Measurements from ENCODE around the gene CBX5. TPM values are rescaled to one million over a fixed set of nuclear protein-coding genes. Genes with fewer than 3 reads are reported as not detected.

Gene CBX5
- total RNA-seq, 4 donors from 2014 or later = 20.5 to 133 (median 50.1) TPM

DNA sequence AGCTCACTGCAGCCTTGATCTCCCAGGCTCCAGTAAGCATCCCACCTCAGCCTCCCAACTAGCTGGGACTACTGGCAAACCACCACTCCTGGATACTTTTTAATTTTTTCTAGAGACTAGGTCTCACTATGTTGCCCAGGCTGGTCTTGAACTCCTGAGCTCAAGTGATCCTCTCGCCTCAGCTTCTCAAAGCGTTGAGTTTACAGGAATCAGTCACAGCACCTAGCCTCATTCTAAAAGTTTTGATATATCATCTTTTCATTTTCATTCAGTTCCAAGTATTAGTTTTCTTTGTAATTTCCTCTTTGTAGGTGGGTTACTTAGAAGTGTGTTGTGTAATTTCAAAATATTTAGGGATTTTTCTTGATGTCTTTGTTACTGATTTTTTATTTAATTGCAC lies 9.6 kb downstream of the CBX5 start:
- H3K4me3 ChIP-seq = no peak overlapping the region
- intact Hi-C loops (cut with DNase I; ENCODE audit: low total_unique reads) = no loop called here
- TF ChIP-seq, protein P1, sequence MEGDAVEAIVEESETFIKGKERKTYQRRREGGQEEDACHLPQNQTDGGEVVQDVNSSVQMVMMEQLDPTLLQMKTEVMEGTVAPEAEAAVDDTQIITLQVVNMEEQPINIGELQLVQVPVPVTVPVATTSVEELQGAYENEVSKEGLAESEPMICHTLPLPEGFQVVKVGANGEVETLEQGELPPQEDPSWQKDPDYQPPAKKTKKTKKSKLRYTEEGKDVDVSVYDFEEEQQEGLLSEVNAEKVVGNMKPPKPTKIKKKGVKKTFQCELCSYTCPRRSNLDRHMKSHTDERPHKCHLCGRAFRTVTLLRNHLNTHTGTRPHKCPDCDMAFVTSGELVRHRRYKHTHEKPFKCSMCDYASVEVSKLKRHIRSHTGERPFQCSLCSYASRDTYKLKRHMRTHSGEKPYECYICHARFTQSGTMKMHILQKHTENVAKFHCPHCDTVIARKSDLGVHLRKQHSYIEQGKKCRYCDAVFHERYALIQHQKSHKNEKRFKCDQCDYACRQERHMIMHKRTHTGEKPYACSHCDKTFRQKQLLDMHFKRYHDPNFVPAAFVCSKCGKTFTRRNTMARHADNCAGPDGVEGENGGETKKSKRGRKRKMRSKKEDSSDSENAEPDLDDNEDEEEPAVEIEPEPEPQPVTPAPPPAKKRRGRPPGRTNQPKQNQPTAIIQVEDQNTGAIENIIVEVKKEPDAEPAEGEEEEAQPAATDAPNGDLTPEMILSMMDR (IDR thresholded peaks at IDR 0.05) = no peak
- no peak for TF ChIP-seq POLR2A (IDR thresholded peaks at IDR 0.05)
- H3K9me3 ChIP-seq = no peaks in the 10 kb centered on the region
- H3K36me3 ChIP-seq = no peaks in the 10 kb centered on the region
- H3K27me3 ChIP-seq = no peaks in the 10 kb centered on the region
- H3K27ac ChIP-seq = no peak overlapping the region
- H3K4me1 ChIP-seq = no peaks in the 10 kb centered on the region
- DNase-seq = no peak

GRCh38 chr12:54266852-54267251 lies 13.1 kb downstream of the CBX5 start:
- no peak for TF ChIP-seq POLR2A (IDR thresholded peaks at IDR 0.05)
- TF ChIP-seq, protein P1 (IDR thresholded peaks at IDR 0.05) = no peak
- no peaks in the 10 kb centered on the region for H3K27me3 ChIP-seq
- peaks cover 0 to 8% of the 10 kb centered on the region in 2 donors for H3K4me1 ChIP-seq
- no peak for DNase-seq
- H3K9me3 ChIP-seq = no peaks in the 10 kb centered on the region
- H3K27ac ChIP-seq = no peak overlapping the region
- H3K36me3 ChIP-seq = no peaks in the 10 kb centered on the region
- intact Hi-C loops (cut with DNase I; ENCODE audit: low total_unique reads) = no loop called here
- H3K4me3 ChIP-seq = no peak overlapping the region

DNA sequence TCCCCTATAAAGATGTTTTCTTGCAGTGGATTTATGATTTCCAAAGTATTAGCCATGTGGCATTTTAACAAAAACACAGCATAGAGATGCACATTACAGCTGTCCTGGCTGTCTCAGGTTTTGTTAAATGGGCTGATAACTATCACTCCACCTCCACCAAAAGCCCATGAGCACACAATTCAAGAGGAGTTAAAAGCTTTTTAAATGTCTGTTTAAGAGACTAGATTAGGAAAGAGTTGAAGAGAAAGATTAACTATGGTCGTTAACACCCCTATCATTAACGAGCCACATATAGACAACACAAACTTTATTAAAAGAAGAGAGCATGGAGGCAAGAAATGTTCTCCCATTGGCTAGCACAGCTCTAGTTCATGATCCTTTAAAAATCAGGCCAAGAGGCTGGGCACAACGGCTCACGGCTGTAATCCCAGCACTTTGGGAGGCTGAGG lies 14.5 kb downstream of the CBX5 start:
- Histone ChIP-seq H3K4me3 (no peak overlapping the region), H3K9me3 (no peaks in the 10 kb centered on the region), H3K4me1 (peaks cover 0 to 8% of the 10 kb centered on the region in 2 donors), H3K27ac (peak overlapping the region in 1 of 2 donors; percentile 5), H3K36me3 (no peaks in the 10 kb centered on the region), H3K27me3 (no peaks in the 10 kb centered on the region)
- intact Hi-C loops (cut with DNase I; ENCODE audit: low total_unique reads) = no loop called here
- TF ChIP-seq, protein P1 (IDR thresholded peaks at IDR 0.05) = no peak
- TF ChIP-seq POLR2A (IDR thresholded peaks at IDR 0.05) = no peak
- DNase-seq = no peak

- intact Hi-C loops (cut with DNase I; ENCODE audit: low total_unique reads) = no loop called here
- Histone ChIP-seq H3K27ac (peak overlapping the region; percentile 13 to 33), H3K4me1 (peaks cover 0 to 8% of the 10 kb centered on the region in 2 donors), H3K27me3 (no peaks in the 10 kb centered on the region), H3K4me3 (no peak overlapping the region), H3K9me3 (no peaks in the 10 kb centered on the region), H3K36me3 (no peaks in the 10 kb centered on the region)
- TF ChIP-seq, protein P1 (IDR thresholded peaks at IDR 0.05) = no peak
- TF ChIP-seq POLR2A (IDR thresholded peaks at IDR 0.05) = no peak
- no peak for DNase-seq
Observed at GRCh38 chr12:54262403-54262925, 17.5 kb downstream of the CBX5 start.

- DNase-seq = no peak
- Histone ChIP-seq H3K9me3 (no peaks in the 10 kb centered on the region), H3K36me3 (no peaks in the 10 kb centered on the region), H3K4me1 (peaks cover 0 to 8% of the 10 kb centered on the region in 2 donors), H3K27me3 (no peaks in the 10 kb centered on the region), H3K27ac (peak overlapping the region; percentile 13 to 33), H3K4me3 (no peak overlapping the region)
- TF ChIP-seq, protein P1 (IDR thresholded peaks at IDR 0.05) = no peak
- TF ChIP-seq POLR2A (IDR thresholded peaks at IDR 0.05) = no peak
- intact Hi-C loops (cut with DNase I; ENCODE audit: low total_unique reads) = no loop called here
Observed at GRCh38 chr12:54261815-54262402, 18.0 kb downstream of the CBX5 start.
